HG03575 (cell line): ENCODE data around the gene KCNAB2.

ENCODE experiments used
- ATAC-seq: cut with Tn5 transposase; IDR thresholded peaks from one replicate; pipeline ENCODE4 v1.9.1; 2021; ENCODE audit not compliant: unreplicated experiment, insufficient number of reproducible peaks, low FRiP score; ENCODE audit errors: extremely low read depth

Gene KCNAB2

DNA sequence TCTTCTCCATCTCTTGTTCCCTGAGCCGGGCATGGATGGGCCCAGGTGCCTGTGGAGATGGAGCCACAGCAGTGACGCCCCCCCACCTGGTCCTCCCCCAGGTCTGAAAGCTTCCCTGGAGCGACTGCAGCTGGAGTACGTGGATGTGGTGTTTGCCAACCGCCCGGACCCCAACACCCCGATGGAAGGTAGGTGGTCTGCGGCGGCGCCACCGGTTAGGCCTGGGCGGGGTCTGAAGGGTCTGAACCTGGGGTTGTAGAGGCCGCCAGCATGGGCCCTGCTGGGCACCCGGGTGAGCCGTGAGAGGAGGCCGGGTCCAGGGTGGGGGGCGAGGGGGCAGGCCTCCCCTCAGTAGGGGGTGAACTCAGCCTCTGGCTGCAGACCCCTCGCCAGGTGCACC is 44.6 kb downstream of the KCNAB2 start:
- no peak for ATAC-seq

DNA sequence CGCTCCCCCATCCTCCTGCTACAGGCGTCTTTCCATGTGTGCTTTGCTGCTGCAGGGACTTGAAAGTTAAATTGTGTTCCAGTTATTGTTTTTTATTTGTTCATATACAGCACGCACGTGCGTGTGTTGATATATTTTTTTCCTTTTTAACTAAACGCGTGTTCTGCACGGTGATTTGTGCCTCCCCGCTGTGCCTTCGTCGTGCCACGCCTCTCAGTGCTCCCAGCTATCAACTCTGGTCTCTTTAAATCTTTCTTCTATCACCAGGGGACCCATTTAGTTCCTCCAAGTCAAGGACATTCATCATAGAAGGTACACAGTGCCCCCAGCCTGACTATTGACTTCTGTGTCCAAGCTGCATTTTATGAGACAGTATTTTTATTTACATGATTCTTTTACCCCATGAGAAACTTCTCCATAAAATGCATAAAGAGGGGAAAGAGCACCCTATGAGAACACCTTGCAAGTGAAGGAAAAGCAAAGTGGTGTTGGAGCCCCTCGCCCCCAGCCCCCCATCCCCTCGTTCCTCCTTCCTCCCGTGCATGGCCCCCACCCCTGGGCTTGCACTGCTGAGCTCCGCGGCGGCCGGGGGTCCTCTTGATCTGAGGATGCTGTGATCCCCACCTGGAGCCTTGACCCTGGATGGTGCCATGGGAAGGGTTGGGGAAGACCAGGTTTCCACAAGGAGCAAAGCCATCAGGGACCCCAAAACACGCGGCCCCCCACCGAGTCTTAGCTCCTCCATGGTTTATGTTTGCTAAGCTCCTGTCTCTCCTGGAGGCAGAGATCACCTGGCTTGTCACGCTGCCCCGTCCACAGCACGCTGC is 45.5 kb downstream of the KCNAB2 start:
- ATAC-seq, result no peak

DNA sequence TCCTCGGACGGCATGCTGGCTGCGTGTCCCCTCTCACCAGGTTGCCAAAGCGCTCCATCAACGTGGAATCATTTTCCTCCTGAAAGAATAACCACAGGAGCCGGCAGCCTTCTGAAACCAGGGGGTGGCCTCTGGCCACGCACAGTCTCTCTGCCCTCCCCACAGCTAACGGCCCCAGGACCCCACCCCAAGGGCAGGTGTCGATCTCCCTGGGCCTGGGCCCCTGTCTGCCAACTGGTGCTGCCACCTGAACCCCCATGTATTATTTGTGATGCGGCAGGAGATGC is 46.1 kb downstream of the KCNAB2 start:
- no peak for ATAC-seq

DNA sequence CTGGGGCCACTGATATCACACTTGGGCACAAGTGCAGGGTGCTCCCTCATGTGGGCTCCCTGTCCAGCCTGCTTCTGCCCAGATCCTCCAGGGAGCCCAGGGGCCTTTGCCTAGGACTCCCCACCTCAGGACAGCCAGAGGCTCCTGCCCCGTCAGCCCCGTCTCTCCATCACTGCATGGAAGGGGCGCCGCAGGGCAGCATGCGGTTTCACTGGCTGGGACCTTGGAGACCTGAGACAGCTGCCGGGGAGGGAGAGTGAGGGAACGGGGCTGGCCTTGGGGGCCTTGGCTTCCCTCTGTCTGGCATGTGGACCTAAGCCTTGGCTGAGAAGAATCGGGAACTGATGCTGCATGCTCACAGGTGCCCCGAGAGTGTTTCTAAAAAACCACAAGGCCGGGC is 46.5 kb downstream of the KCNAB2 start:
- ATAC-seq, result no peak

DNA sequence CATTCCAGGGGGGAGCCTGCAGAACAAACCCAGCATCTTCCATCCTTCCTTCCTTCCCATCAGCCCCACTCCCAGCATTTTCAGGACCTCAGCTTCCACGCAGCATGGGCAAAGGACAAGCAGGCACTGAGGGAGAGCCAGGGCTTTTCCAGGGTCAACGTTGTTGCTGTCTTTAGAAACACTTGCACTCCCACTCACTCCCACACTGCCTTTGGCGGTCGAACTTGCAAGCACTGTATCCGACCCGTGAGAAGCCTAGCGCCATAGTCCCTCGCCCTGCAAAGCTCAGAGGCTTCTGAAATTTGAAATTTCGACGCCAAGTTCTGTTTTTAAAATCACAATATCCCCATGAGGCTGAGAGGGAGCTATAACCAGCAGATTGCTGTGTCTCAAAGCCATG is 47.4 kb downstream of the KCNAB2 start:
- ATAC-seq, result no peak

DNA sequence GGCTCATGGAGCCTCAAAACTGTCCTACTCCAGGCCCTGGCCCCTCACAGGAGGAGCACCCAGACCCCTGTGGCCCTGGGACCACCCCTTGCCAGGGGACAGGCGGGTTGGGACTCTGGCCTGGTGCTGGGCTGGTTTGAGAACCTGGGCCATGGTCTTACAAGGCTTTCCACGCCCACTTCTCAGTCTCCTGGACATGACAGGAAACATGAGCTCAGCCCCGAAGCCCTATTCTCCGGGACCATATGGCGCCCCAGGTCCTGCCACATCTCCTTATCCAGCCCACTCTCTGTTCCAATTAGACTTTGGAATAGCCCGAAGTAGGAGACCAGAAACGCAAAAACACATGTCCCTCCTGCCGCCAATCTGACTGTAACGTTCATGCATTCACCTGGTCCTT is 47.9 kb downstream of the KCNAB2 start:
- ATAC-seq, result no peak

DNA sequence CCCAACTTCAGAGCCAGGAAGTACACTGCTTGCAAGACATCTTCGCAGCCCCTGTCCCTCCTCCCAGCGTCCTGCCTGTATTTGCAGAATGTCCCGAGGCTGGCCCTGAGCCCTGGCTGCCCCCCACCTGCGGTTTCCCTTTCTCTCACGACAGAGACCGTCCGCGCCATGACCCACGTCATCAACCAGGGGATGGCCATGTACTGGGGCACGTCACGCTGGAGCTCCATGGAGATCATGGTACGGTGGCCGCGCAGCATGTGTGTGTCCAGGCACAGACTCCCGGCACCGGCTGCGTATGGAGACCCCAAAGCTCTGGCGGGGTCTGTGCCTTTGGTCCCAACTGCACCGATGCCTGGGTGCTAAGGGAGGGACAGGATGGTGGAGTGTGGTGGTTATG is 48.6 kb downstream of the KCNAB2 start:
- no peak for ATAC-seq

DNA sequence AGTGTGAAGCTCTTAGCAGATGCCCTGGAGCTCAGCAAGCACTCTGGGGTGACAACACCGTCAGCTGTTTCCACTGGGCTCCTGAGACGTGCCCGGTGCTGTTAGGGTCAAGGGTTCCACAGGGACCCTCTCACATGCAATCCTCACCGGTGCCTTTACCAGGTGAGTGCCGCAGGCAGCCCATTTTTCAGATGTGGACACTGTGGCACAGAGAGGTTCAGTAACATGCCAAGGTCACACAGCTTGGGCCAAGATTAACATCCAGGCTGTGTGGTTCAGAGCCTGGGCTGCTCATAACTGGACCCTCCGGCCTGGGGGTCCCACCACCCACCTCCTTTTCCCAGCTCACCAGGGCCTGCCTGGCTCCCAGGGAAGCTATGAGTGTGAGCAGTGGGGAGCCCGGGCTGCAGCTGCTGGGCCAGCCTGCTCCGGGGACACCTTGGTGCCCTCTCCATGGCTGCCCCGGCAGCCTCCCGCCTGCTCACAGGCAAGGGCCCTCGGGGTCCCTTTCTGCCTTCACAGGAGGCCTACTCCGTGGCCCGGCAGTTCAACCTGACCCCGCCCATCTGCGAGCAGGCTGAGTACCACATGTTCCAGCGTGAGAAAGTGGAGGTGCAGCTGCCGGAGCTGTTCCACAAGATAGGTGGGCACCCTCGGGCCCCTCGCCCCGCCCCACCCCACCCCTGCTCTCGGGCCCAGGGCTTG is 49.3 kb downstream of the KCNAB2 start:
- ATAC-seq, result no peak

DNA sequence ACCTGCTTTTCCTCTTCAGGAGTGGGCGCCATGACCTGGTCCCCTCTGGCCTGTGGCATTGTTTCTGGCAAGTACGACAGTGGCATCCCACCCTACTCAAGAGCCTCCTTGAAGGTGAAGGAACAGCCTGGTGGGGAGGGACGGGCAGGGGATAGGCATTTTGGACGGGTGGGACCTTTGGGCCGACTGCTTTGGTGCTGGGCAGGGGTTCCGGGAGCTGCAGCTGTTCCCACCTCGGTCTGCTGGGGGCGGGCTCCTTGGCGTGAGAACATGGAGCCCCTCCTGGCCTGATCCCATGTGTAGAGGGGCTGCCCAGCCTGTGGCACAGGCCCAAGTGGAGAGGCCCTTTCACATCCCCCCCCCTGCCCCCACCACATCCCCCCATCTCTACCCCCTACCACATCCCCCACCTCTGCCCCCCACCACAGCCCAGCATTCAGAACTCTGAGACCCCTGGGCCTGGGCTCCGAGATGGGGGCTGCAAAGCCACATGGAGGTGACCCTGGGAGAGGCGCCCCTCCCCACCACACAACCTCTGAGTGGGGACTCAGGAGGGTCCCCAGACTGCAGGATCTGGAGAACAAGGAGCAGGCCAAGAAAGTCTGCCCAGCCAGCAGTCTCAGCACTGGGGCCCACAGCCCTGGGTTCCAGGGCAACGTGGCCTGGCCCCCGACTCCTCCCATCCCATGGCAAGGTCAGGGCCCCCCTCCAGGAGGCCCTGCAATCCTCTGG is 50.0 kb downstream of the KCNAB2 start:
- no peak for ATAC-seq

DNA sequence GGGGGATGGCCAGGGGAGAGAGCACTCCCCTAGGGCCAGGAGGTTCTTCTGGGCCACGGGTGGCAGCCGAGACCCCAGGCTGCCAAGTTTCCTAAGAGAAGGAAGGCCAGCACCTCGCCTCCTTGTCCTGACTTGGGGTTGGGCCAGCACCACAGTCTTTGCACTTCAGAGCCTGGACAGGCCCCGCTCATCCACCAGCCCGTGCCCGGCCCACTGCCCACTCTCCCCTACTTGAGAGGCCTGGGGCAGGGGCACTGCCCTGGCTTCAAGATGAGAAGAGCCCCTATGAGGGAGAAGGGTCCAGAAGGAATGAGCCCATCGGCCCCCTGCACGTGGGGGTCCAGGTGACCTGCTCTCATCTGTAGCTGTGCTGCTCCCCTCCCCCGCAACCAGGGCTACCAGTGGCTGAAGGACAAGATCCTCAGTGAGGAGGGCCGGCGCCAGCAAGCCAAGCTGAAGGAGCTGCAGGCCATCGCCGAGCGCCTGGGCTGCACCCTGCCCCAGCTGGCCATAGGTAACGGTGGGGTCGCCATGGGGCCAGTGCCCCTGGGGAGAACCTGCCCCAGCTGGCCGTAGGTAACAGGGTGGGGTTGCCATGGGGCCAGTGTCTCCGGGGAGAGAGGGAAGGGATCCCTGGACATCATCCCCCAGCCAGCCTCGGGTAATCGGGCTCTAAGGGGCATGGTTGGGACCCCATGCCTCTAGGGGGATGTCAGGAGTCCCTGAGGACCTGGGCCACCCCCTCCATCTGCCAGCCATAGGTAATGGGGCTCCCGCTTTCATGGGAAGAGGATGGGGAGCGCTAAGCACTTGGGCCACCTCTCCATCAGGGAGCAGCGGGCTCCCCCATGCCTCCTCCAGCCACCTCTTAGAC is 50.8 kb downstream of the KCNAB2 start:
- no peak for ATAC-seq

DNA sequence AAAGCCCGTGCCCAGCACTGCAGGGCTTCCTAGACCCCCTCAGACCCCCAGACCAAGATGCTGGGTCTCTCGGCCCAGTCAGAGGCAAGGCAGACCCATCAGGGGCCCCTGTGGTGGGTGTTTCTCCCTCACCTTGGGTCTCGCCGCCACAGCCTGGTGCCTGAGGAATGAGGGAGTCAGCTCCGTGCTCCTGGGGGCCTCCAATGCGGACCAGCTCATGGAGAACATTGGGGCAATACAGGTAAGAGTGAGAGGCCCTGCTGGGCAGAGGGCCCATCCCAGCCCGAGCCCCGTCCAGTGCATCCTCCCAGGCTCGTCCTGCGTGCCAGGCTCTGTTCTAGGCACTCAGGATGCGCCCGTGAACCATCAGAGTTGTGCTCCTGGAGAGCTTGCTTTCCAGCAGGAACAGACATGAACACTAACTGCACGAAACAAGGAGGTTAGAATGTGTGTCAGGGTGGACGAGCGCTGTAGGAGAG is 51.5 kb downstream of the KCNAB2 start:
- ATAC-seq, result no peak

DNA sequence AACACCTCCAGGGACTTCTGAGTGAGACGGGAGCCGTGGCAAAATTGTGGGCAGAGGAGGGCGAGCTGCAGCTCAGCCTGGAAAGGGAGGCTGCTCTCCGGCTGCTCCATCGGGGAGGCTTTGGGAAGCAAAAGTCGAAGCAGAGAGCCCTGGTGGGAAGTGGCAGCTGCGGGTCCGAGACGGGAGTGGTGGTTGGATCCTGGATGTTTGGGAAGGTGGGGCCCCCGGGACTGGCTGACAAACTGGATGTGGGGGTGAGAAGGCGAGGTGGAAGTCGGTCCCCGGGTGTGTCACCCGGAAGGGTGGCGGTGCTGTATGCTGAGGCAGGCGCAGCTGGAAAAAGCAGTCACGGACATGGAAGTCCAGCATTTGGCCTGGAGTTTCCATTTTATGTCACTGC is 52.1 kb downstream of the KCNAB2 start:
- no peak for ATAC-seq

DNA sequence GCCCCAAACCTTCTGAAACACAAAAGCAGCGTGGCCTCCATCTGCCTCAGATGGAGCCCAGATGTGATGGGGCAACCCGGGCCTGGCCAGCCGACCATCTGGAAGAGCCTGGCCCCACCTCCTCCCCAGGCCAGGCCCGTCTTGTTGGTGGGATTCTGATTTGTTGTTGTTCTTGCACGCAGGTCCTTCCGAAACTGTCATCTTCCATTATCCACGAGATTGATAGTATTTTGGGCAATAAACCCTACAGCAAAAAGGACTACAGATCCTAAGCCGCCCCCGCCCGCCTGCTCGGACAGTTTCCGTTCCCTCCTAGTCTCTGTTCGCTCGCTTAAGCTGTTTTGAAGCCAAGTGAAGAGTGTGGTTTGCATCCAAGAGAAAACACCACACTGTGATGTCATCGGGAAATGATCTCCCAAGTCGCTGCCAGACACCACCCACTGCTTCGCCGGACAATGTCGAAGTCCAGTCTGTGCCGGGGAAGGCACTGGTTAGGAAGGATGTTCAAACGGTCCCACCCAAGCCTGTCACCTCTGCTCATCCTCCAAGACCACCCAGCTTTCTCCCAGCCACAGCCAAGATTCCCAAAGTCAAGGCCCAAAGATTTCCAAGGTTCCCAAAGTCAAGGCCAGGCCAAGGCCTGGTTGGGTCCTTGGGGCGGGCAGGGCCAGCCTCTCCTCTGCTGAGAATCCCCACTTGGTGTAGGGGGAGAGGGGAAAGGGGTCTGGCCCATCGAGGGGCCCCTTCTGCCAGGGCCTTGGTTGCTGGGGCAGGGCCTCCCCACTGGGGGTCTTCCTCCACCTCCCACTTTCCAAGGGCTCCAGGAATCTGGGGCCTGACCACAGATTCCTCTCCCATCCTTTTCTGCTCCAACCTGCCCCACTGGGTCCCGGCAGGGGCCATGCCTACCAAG is 52.9 kb downstream of the KCNAB2 start:
- ATAC-seq, result no peak

DNA sequence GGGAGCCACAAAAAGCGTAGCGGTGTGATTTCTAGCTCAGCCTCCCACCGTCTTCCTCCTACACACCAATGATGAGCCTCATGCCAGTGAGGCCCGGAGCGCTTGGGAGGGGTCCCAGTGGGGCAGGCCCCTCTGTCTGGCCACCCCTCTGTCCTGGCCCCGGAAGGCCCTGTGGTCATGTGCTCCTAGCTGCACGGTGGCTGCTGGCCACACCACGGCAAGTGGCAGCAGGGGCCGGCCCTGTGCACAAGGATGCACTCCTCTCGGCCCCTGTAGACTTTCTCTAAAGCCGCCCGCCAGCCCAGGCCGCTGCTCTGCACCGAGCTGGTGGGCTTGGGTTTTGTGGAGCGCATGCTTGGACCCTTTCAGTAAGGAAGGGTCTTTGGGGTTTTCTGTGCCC is 53.6 kb downstream of the KCNAB2 start:
- ATAC-seq, result no peak

DNA sequence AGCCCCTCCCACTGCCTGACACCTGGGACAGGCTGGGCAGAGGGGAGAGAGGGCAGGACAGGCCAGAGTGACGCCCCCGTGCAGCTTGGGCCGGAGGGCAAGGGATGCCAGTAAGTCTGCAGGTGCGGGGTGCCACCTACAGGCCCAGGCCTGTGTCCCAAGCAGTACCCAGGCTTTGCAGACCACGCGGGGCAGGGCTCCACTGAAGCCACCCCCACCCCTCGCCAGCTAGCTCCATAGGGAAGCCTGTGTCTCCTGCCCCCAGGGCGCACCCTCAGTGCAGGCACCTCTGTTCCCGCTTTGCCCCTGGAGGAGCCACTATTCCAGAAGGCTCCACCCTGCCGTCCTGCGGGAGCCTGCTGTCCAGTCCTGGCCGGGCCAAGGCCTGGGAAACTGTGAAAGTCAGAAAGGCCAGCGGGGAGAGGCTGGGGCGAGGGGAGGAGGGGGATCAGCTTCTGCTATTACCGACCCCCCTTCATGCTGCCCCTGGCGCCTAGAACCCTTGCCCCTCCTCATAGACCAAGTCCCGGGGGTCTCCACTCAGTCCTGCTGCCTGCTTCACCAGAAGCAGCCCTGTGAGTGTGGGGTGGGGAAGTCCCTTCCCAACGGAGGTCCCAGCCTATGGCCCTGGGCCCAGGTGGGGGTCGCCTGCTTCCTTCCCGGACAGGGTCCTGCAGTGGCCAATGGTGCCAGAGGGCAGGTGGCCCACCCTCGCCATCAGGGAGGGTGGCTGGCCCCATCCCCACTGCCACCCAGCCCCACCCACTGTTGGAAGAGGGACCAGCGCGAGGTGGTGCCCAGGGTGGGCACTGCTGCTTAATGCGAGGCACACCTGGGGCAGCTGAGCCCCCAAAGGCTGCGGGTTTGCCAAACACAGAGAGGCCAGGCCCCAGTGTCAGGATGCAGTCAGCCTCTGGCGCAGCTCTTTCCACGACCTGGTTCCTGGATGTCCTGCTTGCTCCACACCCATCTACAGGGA is 54.4 kb downstream of the KCNAB2 start:
- ATAC-seq, result no peak

DNA sequence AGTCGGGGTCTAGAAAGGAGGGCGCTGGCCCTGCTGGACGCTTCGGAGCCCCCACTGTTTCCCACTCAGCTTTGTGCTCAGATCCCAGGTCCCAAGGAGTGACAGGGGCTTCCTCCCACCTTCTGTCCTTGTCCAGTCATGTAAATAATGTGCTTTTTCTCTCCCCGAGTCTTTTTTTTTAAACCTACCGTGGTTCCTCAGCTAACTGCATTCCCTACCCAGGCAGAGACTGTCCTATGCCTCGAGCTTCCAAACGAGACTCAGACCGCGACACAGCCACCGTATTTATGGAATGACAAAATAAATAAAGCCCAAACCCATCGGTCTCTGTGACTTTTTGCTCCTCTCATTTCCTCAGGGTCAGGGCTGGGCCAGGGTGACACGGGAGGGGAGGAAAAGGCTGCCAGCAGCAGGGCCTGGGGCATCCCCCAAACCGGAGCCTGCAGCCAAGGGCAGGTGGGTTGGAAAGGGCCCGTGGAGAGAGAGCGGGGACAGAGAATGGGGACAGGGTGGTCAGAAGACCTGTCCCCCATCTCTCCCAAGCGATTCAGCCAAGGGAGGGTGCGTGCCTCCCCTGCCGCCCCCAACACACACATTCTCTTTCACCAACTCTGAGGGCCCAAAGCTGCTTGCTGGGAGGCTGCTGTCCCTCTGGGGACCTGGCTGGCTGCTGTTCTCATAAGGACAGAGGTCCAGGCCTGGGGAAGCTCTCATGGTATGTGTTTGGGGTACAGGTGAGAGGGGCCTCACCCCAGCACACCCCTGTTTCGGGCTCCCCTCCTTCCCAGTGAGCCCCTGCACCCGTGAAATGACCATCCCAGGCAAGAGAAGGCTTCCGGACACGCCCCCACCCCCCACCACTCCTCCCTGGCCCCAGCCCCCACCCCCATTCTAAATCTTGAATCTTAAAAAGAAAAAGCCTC is 55.4 kb downstream of the KCNAB2 start:
- ATAC-seq, result no peak
